Stimulated activated CD4-positive, alpha-beta T cell treated with anti-CD3 and anti-CD28 coated beads, Interleukin-2, amount 100 ng/mL, for 24 hours (primary cell): Measurements from ENCODE around the gene MYO9A.
"Not testable (repeated sequence)": the region's sequence is repeated elsewhere in the genome, so short reads cannot be mapped to it uniquely, and the experiment has no call there.

Experiments
- DNase-seq, 2 donors: peaks; one replicate each; pipeline ENCODE4 v3.0.0-alpha.2; 2020

The MYO9A gene

DNA sequence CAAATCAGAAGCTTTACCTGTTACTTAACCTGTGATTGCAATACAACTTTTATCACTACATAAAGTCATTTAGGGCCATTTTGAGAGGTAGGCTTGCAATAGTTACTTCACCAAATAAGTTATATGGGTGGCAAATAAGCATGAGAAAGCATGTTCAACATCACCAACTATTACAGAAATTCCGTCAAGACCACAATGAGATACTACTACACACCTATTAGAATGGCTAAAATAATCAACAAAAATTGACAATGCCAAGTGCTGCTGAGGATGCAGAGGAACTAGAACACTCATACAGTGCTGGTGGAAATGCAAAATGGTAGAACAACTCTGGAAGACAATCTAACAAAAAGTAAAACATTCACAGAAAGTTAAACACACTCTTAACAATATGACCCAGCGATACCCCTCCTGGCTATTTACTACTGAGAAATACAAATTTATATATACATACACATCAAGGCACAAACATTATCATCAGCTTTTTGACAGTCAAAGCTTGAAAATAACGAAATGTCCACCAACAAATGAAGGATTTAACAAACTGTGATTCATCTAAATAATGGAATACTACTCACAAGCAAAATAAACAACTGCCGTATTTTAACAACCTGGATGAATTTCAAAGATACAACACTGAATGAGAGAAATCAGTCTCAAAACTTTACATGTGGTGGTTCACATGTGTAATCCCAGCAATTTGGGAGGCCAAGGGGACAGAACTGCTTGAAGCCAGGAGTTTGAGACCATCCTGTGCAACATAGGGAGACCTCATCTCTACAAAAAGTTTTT lies 82.9 kb downstream of the MYO9A start:
- DNase-seq = no peak

DNA sequence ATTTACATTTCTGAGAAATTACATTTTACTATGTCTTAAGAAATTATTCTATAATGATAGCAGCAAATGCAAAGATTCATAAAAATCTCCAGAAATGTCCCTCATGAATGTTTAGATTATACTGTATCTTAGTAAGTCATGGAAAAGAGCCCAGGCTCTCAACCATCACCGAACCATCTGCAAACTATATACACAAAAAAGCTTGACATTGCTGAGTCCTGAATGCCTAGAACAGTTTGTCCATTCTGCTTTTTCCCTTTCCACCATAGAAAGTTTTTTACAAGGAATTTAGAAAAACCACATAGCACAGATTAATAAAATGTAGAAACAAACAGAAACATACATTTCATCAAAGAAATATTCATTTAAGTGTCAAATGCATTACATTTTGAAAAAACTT lies 83.6 kb downstream of the MYO9A start:
- DNase-seq = no peak

DNA sequence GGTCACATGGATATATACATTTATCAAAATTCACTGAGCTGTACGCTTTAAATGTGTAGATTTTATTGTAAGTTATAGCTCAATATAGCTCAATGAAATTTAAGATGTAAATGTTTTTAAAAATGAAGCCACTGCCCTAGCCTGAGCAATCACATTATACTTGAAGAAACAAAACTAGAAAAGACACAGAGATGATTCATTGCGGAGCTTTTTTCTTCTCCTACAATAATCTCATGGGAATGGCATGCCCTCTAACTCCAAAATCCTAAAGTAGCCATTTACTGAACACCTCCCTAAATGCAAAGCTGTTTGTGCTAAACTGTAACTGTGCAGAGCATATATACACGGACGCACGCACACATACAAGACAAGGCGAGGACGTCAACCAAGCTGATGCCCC lies 84.2 kb downstream of the MYO9A start:
- DNase-seq = no peak

DNA sequence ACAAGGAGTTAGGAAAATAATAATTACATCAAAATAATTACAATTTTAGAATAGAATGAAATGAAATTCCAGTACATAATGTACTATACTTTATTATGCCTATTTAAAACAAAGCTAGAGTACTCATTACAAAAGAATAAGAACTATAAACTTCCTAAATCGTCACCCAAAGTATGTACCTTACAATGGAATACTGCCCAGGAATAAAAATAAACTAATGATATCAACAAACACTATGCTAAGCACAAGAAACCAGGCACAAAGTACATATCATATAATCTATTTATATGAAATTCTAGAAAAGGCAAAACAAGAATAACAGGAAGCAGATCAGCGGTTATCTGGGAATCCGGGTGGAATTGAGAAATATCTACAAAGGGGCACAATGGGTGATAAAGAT lies 84.7 kb downstream of the MYO9A start:
- no peak for DNase-seq

DNA sequence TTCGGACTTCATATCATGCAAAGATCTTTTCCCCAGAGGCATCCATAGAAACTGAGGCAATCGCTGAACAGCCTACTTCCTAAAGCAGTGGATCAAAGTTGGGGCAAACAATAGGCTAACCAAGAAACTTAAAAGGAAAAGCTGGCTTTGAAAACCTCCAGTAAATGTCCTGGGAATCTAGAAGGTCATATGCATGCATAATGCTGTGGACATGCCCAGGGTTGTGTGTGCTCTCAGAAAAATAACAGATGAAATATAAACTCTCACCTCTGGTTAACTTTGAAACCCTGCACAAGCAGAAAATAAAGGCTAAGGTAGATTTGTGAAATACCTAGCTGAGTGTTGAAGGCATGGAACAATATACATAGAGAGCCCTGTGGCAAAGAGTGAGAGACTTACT lies 96.3 kb downstream of the MYO9A start:
- DNase-seq = no peak

DNA sequence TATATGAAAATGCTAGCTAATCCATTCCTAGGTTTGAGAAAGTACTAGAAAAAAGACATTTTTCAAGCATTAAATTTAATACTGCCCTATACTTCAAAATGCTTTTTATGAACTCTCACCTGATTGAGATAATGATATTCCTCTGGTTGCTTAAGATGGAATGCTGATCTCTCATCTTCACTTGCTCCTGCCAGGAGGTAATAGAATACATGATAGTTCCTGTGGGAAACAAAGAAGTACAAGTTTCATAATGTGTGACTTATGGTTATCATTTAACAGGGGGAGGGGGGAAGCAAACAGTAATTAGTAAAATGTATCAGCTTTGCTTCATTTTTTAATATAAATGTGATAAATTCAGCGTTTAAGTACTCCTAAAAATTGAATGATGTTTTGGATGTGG lies 97.2 kb downstream of the MYO9A start:
- DNase-seq = no peak

DNA sequence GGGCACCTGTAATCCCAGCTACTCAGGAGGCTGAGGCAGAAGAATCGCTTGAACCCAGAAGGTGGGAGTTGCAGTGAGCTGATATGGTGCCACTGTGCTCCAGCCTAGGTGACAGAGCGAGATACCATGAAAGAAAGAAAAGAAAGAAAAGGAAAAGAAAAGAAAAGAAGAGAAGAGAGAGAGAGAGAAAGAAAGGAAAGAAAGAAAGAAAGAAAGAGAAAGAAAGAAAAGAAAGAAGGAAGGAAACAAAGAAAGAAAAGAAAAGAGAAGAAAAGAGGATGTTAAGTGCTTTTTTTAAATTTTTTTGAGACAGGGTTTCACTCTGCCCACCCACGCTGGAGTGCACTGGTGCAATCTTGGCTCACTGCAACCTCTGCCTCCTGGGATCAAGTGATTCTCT lies 103.4 kb downstream of the MYO9A start:
- DNase-seq = not testable (repeated sequence)

DNA sequence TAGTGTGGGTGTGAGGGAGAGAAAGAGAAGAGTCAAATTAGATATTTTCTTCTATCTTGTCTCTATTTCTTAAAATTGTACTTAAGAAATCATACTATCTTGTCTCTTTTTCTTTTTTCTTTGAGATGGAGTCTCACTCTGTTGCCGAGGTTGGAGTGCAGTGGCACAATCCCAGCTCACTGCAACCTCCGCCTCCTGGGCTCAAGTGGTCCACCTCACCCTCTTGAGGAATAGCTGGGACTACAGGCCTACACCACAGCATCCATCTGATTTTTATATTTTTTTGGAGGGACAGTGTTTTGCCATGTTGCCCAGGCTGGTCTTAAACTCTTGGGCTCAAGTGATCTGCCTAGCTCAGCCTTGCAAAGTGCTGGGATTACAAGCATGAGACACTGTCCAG lies 104.2 kb downstream of the MYO9A start:
- DNase-seq = no peak

DNA sequence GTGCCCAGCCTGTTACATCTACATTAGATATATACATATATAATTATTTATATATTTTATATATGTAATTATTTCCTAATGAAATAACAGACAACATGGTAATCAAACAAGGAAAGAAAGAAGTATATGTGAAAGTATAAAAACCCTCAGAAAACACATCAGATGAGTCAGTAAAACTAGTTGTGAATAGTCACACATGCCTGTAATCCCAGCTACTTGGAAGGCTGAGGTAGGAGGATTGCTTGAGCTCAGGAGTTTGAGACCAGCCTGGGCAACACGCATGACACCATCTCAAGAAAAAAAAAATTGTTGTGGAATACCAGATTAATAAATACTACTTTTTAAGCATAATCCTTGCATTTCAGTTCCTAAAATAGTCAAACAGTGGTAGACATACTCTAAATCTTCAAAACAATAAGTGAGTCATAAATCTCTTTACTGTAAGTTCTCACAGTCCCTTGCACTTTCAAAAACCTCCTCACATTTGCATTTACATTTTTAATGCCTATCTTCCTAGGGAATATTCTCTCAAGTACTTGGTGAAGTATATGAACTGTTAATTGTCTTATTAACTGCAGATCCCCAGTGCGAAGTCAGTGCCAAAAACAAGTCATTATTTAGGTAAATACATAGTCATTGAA lies 106.5 kb downstream of the MYO9A start:
- no peak for DNase-seq

DNA sequence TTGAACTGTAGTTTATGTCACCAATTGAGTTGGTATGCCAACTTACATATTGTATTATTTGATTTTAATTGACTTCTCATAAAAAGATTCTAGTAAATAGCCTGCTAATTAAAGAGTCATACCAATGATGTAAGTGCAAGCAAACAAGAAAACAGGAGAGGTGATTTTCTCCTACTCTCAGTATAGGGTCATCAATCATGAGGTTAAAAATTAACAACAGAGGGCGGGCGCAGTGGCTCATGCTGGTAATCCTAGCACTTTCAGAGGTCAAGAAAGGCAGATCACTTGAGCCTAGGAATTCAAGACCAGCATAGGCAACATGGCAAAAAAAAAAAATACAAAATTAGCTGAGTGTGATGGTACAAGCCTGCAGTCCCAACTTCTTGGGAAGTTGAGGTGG lies 108.7 kb downstream of the MYO9A start:
- DNase-seq = no peak

DNA sequence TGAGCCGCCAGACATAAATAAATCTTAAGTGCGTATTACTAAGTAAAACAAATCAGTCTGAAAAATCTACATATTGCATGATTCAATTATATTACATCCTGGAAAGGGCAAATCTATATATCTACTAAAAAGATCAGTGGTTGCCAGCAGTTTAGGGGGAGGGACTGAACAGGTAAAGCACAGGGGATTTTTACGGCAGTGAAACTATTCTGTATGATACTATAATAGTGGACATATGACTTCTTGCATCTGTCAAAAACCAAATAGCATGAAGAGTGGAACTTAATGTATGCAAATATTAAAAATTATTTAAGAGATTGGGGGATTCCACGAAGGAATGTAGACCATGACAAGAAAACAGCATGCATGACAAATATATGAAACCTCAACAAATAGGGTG lies 111.6 kb downstream of the MYO9A start:
- DNase-seq = no peak

DNA sequence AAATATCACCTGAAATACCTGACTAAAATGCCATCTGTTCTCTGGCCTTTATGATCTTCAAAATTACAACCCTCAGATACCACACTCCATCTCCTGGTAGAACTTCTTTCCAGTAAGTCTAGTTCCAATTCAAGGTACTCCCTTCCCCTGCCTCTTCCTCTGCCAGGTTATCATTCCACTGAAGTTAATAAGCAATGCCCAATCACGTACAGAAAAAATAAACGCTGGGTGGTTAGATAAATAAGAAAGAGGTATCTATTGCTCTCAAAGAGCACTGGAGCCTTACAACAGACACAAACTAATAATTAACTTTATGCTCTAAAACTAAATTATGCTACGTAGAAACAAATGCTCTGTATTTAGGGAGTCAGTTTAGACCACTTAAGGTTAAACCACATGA lies 112.5 kb downstream of the MYO9A start:
- no peak for DNase-seq

DNA sequence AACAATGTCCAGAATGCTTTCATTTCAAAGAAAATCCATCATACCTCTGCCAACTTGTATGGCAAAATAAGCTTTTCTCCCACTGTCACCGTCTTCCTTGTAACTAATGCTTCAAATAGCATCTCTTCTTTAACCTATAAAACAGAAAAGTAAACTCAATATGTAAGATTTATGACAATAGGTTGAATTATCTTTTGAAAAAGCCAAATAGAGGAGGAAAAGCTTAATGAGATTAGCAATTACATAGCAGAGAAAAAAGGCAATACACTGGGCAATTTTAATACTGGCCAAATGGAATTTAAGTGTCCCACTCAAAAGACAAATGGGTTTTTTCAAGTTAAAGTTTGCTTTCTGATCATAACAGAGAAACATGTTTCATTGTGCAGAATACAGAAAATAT lies 118.1 kb downstream of the MYO9A start:
- no peak for DNase-seq

DNA sequence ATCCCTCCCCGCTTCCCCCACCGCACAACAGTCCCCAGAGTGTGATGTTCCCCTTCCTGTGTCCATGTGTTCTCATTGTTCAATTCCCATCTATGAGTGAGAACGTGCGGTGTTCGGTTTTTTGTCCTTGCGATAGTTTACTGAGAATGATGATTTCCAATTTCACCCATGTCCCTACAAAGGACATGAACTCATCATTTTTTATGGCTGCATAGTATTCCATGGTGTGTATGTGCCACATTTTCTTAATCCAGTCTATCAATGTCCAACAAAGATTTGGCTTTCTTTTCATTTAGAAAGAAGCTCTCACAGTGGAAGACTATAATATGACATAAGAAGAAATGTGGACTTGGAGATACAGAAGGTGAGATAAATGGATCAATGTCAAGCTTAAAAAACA lies 119.2 kb downstream of the MYO9A start:
- DNase-seq = not testable (repeated sequence)

DNA sequence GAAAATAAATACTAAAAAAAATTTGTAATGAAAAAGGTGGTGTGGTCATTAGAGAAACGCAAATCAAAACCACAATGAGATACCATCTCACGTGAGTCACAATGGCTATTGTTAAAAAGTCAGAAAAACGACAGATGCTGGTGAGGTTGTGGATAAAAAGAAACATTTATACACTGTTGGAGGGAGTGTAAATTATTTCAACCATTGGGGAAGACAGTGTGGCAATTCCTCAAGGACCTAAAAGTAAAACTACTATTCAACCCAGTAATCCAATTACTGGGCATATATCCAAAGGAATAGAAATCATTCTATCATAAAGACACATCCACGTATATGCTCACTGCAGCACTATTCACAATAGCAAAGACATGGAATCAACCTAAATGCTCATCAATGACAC lies 120.3 kb downstream of the MYO9A start:
- DNase-seq = no peak

DNA sequence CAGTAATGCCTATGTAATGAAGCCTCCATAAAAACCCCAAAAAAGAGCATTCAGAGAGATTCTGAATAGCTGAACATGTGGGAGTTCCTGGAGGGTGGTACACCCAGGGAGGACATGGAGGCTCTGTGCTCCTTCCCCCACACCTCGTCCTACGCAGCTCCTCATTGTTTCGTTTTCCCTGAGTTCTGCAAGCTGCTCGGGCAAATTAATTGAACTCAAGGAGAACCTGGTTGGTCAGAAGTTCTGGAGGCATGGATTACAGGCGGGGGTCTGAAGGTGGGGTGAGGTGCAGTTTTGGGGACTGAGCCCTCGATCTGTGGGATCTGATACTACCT lies 142.2 kb downstream of the MYO9A start:
- DNase-seq = no peak

DNA sequence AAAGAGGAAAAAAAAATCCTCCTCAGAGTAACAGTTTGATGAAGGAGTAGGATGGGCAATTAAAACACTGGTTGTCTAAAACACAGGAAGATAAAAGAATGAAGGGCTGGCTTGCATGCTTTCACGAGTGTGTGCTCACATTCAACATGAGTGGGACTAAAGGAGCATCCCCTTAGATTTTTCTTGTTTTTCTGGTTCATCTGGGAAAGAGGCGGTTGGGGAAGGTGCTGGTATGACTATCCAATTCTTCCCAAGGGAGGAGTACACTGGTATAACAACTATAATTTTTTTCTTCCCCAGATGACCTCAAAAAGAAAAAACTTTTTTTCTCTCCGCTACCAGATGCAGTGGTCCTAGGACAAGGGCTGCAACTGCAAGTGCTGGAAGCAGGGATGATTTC lies 143.7 kb downstream of the MYO9A start:
- no peak for DNase-seq

DNA sequence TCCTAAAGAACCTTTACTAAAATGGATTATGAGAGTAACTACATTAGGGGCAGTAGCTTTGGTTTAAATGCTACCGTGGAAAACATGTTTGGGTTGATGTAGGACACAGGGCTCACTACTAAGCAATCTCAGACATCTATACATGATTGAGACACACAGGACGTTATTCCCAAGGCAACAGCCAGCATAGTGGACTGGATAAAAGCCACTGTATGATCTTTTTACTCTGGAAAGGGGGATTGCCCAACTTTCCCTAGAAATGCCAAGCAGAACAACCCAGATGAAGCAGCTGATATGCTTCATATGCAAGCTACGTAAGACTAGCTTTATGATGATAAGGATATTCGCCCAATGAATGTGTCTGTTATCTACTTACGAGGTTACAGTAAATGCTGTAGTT lies 144.6 kb downstream of the MYO9A start:
- no peak for DNase-seq

DNA sequence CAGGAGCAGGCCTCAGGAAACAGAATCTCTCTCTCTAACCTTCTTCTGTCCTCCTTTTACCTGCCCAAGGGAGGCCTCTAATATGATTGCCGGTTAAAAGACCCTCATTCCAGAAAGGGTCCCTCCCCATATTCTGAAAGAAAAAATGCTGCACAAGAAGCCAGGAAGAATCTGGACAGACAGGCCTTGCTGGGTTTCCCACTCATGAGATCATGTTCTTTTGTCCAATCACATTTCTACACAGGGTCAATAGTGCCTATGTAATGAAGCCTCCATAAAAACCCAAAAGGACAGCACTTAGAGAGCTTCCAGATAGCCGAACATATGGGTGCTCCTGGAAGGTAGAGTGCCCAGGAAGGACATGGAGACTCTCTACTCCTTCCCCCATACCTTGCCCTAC lies 146.0 kb downstream of the MYO9A start:
- no peak for DNase-seq

DNA sequence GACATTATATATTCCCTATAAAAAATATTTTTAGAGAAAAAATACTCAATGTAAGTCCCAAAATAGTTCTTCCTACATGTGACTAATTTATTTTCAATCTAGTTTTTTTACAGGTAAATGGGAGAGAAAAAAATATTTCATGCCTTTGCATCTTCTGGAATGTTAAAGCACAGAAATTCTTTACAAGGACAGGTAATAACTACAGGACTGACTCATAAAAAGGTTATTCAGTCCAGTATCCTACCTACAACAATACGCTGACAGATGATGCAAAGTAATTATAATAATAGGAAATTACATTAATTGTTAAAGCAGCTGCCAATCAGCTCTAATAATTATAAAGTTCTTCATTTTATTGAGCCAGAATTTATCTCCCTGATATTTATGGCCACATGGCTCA lies 147.5 kb downstream of the MYO9A start:
- DNase-seq = no peak

DNA sequence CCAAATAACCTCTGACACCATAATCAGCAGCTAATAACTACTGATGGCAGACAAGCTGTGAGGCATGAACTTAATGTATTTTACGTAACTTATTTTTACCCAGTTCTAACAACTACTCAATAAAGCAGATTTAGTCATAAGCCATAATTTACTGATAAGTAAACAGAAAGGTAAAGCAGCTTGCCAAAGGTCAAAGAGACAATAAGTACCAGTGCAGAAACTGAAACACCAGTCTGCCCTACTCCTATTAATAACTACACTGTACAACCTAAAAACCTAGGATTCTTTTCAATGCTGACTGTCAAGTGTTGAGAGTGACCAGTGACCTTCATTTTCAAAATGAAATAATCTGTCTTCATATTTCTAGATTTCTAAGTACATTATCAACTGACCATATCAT lies 155.4 kb downstream of the MYO9A start:
- no peak for DNase-seq

DNA sequence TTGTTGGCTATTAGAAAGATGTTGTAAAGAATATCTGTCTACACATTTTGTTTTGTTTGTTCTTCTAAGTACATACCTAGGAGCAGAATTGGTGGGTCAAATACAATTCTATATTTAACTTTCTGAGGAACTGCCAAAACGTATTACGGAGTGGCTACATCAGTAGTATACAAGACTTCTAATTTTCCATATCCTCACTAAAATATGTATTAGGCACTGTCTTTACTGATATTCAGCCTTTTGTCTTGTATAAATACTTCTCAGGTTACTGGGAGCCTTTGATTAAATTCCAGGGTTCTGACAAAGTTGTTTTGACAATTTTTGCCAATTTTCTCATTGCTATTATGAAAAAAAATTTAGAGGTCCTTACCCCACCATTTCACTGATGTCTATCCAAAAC lies 160.9 kb downstream of the MYO9A start:
- no peak for DNase-seq

DNA sequence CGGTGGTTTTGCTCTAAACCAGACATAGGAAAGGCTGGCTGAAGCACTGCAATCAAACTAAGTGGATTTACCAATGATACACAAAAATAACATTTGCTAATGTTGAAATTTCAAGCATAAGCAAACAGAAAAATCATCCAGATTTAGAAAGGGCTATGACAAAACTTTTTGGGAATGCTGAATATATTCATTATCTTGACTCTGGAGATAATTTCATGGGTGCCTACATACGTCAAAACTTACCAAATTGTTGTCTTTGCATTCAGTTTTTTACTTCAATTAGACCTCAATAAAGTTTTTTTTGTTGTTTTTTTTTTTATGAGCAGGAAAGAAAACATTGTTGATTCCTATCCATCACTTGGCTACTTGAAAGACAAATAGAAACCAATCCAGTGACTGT lies 166.8 kb downstream of the MYO9A start:
- DNase-seq = no peak

DNA sequence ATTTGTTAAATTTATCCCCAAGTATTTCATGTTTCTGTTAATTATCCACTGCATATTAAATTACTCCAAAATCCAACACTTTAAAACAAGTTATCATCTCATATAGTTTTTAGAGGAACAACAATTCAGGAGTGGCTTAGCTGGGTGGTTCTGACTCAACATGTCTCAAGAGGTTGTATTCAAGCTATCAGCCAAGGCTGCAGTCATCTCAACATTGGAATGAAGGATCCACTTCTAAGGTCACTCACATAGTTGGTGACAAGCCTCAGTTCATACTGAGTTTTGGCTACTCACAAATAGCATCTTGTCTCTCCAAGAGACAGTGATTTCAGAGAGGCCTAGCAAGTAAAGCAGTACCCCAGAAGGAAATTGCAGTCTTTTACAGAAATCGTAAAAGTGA lies 172.9 kb downstream of the MYO9A start:
- no peak for DNase-seq

DNA sequence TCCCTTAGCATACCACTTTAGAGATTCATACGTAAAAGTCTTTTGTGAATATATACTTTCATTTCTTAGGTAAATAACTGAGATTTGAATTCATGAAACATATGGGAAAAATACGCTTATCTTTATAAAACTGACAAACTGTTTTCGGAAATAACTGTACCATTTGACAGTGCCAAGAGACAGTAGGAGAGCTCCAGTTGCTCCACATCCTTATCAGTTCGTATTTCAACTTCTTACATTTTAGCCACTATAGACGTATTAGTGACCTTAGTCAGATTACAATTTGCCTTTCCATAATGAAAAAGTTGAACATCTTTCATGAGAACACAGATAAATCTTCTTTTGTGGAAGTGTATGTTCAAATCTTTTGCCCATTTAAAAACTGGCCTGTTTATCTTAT lies 174.1 kb downstream of the MYO9A start:
- no peak for DNase-seq
